HepG2 (cell line): ENCODE data around the gene MSANTD4. TPM values are rescaled to one million over a fixed set of nuclear protein-coding genes. Genes with fewer than 3 reads are reported as not detected.
A peak's percentile ranks its signal among the peaks of the same experiment; 100 is the strongest.

Source experiments
- ATAC-seq: fragments of 200-7000 bp; cut with Tn5 transposase; 3 replicates; pipeline ENCODE4 v1.9.1; 2020; ENCODE audit warnings: mild to moderate bottlenecking, moderate library complexity
- BruUV-seq: library from RNA; stranded (reverse); fragments of 400-500 nt; replicated peaks from 2 replicates; lab custom pipeline; 2021; lab: Mats Ljungman, UMichigan
- CTCF ChIA-PET: fragments of 300-600 bp; formaldehyde crosslinking; extraction: SDS; loops from one replicate; lab custom pipeline; 2021; ENCODE audit warnings: low total read pairs, inconsistent platforms, low intra/inter-chr PET ratio; lab: Yijun Ruan, JAX
- POLR2A ChIA-PET: fragments of 350-600 bp; sonication (Branson Sonifier 250); formaldehyde crosslinking; loops from one replicate; lab custom pipeline; 2020; ENCODE audit warnings: antibody characterized with exemption, inconsistent platforms; lab: Yijun Ruan, JAX
- DNase-seq: peaks from one replicate; pipeline ENCODE4 v3.0.0-alpha.2; 2015; ENCODE audit warnings: low spot score
- FAIRE-seq: peaks from 3 replicates; lab custom pipeline; 2011; peaks lifted over from hg19 to GRCh38; lab: Jason Lieb, UNC
- H2AFZ ChIP-seq: one replicate; pipeline ENCODE4 v1.6.1; 2011; ENCODE audit warnings: low read length, inconsistent platforms
- H3K27ac ChIP-seq: fragments of 300-600 bp; 3 replicates; pipeline ENCODE4 v1.8.0; 2011; ENCODE audit warnings: mixed run types, mild to moderate bottlenecking, mixed read lengths, low read length, inconsistent platforms; ENCODE audit not compliant: insufficient read depth; ENCODE audit errors: extremely low read length
- H3K27me3 ChIP-seq, 2 experiments: fragments of 200-600 bp in 1 of 2; 2 replicates in 1 of 2; 3 replicates in 1 of 2; pipeline versions ENCODE4 v1.6.0 to v1.8.0; 2011; ENCODE audit warnings: low read length in 2 of 2, mild to moderate bottlenecking in 2 of 2, moderate library complexity in 2 of 2, inconsistent platforms in 1 of 2; ENCODE audit not compliant: insufficient read depth in 2 of 2, control insufficient read depth in 1 of 2
- H3K36me3 ChIP-seq, 2 experiments: fragments of 200-600 bp in 1 of 2; replicated peaks in 1 of 2; 2 replicates in 1 of 2; 3 replicates in 1 of 2; pipeline versions ENCODE4 v1.5.1 to v1.8.0; 2011; ENCODE audit warnings: low read length in 2 of 2, inconsistent platforms in 1 of 2; ENCODE audit not compliant: insufficient read depth in 2 of 2, control insufficient read depth in 1 of 2
- H3K4me1 ChIP-seq: 2 replicates; pipeline ENCODE4 v1.5.1; 2012; ENCODE audit warnings: low read length, inconsistent platforms; ENCODE audit not compliant: insufficient read depth
- H3K4me2 ChIP-seq: 2 replicates; pipeline ENCODE4 v1.6.0; 2011; ENCODE audit warnings: low read depth, low read length, inconsistent platforms
- H3K4me3 ChIP-seq, 3 experiments: fragments of 200-600 bp in 1 of 3; sonication (generic), shearing (Covaris generic) in 1 of 3; replicated peaks in 1 of 3; 2 replicates each; pipeline ENCODE4 v1.5.1; 2011 to 2016; ENCODE audit warnings: low read length in 3 of 3, inconsistent platforms in 2 of 3, low read depth in 2 of 3, mild to moderate bottlenecking in 2 of 3, control low read depth in 1 of 3, mixed read lengths in 1 of 3; ENCODE audit not compliant: insufficient read depth in 1 of 3
- H3K79me2 ChIP-seq: one replicate; pipeline ENCODE4 v1.6.1; 2011; ENCODE audit warnings: low read length, inconsistent platforms; ENCODE audit not compliant: insufficient read depth
- H3K9ac ChIP-seq: 2 replicates; pipeline ENCODE4 v1.6.0; 2011; ENCODE audit warnings: mild to moderate bottlenecking, low read depth, low read length, inconsistent platforms; ENCODE audit not compliant: insufficient read depth
- H3K9me3 ChIP-seq: 2 replicates; pipeline ENCODE4 v1.5.1; 2012; ENCODE audit warnings: mild to moderate bottlenecking, low read length
- H4K20me1 ChIP-seq: 2 replicates; pipeline ENCODE4 v1.6.0; 2011; ENCODE audit warnings: inconsistent platforms, mild to moderate bottlenecking, low read length, moderate library complexity; ENCODE audit not compliant: insufficient read depth
- ADNP ChIP-seq: sonication (generic); formaldehyde crosslinking; IDR thresholded peaks from 2 replicates; pipeline ENCODE4 v1.4.0; 2020; ENCODE audit warnings: missing genetic modification reagents
- CBFB ChIP-seq: sonication (generic); formaldehyde crosslinking; IDR thresholded peaks from 2 replicates; pipeline ENCODE4 v1.4.0; 2020; ENCODE audit warnings: missing genetic modification reagents
- ISL2 ChIP-seq: sonication (generic); formaldehyde crosslinking; IDR thresholded peaks from 2 replicates; pipeline ENCODE4 v1.5.0; 2020; ENCODE audit warnings: missing genetic modification reagents
- NCOA1 ChIP-seq: sonication (generic); formaldehyde crosslinking; IDR thresholded peaks from 2 replicates; pipeline ENCODE4 v1.9.0; 2021; ENCODE audit warnings: missing genetic modification reagents
- RORA ChIP-seq: sonication (generic); formaldehyde crosslinking; IDR thresholded peaks from 2 replicates; pipeline ENCODE4 v1.5.0; 2020; ENCODE audit warnings: mild to moderate bottlenecking, missing genetic modification reagents, moderate library complexity
- ZFAT ChIP-seq: sonication (generic); formaldehyde crosslinking; conservative IDR thresholded peaks from 2 replicates; pipeline ENCODE4 v1.8.1; 2023; ENCODE audit warnings: missing genetic modification reagents, inconsistent platforms
- ZNF232 ChIP-seq: sonication (generic); formaldehyde crosslinking; IDR thresholded peaks from 2 replicates; pipeline ENCODE4 v1.4.0; 2020; ENCODE audit warnings: missing genetic modification reagents, borderline replicate concordance
- ZNF251 ChIP-seq: sonication (generic); formaldehyde crosslinking; IDR thresholded peaks from 2 replicates; pipeline ENCODE4 v1.9.0; 2021; ENCODE audit warnings: mild to moderate bottlenecking, missing genetic modification reagents
- ZNF766 ChIP-seq: sonication (generic); formaldehyde crosslinking; IDR thresholded peaks from 2 replicates; pipeline ENCODE4 v1.5.0; 2020; ENCODE audit warnings: missing genetic modification reagents, borderline replicate concordance
- WGBS: methylation state at CpG from one replicate; pipeline ENCODE4 v1.1.6; 2017; ENCODE audit warnings: low lambda C conversion rate; 5-methylcytosine and 5-hydroxymethylcytosine counted together
- in situ Hi-C: cut with HindIII; loops from 2 replicates; pipeline ENCODE4 v1.10.0; 2017; ENCODE audit warnings: low pct_unique_long_range_greater_than_20kb; ENCODE audit not compliant: extremely low pct_ligation_motif_present
- intact Hi-C: fragments of 100-400 bp; cut with micrococcal nuclease; formaldehyde crosslinking; loops from one replicate; pipeline ENCODE4 v1.10.0; 2022; ENCODE audit not compliant: unreplicated experiment
- polyA plus RNA-seq, 8 experiments: library from polyadenylated mRNA; depleted of rRNA in 3 of 8; stranded (reverse) in 7 of 8; unstranded in 1 of 8; fragments of >200 nt; fragmentation: Illumina TruSeq in 4 of 8; extraction: Trizol in 4 of 8; gene quantifications; 2 replicates each; pipeline versions ENCODE4 v1.2.1 to v1.2.3, GENCODE V29; 2011 to 2016; ENCODE audit warnings: low read depth in 4 of 8, missing spikeins in 1 of 8, mixed read lengths in 1 of 8; ENCODE audit not compliant: insufficient read depth in 1 of 8
- total RNA-seq, 5 experiments: library from RNA; depleted of rRNA; stranded (reverse); fragments of >200 nt; fragmentation: Illumina TruSeq; extraction: Trizol; gene quantifications; 2 replicates each; pipeline ENCODE4 v1.2.3, GENCODE V29; 2016; ENCODE audit warnings: low read depth in 1 of 5
- TF ChIP-seq, protein P1 (sequence below): sonication (generic); formaldehyde crosslinking; IDR thresholded peaks from 2 replicates; pipeline ENCODE4 v1.5.0; 2020; ENCODE audit warnings: mild to moderate bottlenecking, missing genetic modification reagents, borderline replicate concordance
- TF ChIP-seq, protein P2 (sequence below): sonication (generic); formaldehyde crosslinking; IDR thresholded peaks from 2 replicates; pipeline ENCODE4 v1.5.0; 2020; ENCODE audit warnings: missing genetic modification reagents

Gene MSANTD4
- total and polyA plus RNA-seq, 2 of the 13 experiments (the other 11 are each of a cell fraction or from before 2014, with no cell fraction given), result 4.4 to 15.7 TPM

DNA sequence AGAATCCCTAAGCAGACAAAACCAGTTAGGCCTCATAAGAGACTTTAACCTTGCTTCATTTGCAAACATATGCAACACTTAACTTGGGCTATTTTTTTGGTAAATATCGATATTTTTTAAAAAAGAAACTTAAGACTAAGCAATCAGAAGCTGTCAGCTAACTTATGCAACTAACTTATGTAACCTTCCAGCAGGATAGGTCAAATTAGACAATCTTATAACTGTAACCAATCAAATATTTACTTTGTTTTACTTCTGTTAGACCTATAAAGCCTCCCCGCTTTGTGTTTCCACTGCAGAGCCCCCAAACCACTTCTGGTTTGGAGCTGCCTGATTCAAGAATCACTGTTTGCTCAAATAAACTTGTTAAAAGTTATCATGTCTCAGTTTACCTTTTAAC lies 8.0 kb downstream of the MSANTD4 start:
- no TSS peak for BruUV-seq

DNA sequence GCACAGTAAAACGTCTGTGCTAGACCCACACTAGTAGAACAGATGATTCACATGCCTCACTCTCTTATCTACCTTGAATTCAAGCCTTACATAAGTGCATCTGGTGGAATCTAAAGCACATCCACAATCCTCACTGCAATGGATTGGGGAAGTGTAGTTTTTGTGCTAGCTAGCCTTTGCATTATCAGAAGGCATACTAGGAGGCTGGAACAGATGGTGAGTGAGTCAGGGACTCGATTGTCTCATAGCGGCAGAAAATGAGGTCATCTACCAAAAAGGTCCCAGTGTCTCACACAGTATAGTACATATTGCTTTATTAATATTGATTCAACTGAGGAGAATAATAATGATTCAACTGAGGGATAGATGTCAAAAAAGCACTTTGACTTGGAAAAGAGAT lies 9.3 kb downstream of the MSANTD4 start:
- H3K36me3 ChIP-seq, result peaks cover 3 to 9% of the 10 kb centered on the region in 2 experiments; a peak in 4 of 5 replicates
- no peaks in the 10 kb centered on the region for H4K20me1 ChIP-seq
- 86% methylated on average over 3 of the region's 3 CpGs for WGBS
- peaks cover 13% of the 10 kb centered on the region for H3K4me1 ChIP-seq
- in situ Hi-C loops (no loop called here), intact Hi-C loops (no loop called here)
- ATAC-seq (no peak), FAIRE-seq (no peak), DNase-seq (no peak)
- ChIA-PET POLR2A (no interaction called here), CTCF (no interaction called here)
- H3K9me3 ChIP-seq, result no peaks in the 10 kb centered on the region
- no peak overlapping the region for H3K4me3 ChIP-seq
- no TSS peak for BruUV-seq
- H3K4me2 ChIP-seq, result no peak overlapping the region
- H3K27ac ChIP-seq, result no peak overlapping the region
- H3K27me3 ChIP-seq, result no peaks in the 10 kb centered on the region
- H3K79me2 ChIP-seq, result peaks cover 3% of the 10 kb centered on the region
- no peak overlapping the region for H3K9ac ChIP-seq
- no peak overlapping the region for H2AFZ ChIP-seq
- TF ChIP-seq RORA (CRISPR knock-in tag) (no peak), ZNF766 (no peak), CBFB (CRISPR knock-in tag) (no peak), ZFAT (CRISPR knock-in tag) (no peak), ISL2 (CRISPR knock-in tag) (no peak), ZNF251 (CRISPR knock-in tag) (no peak), ZNF232 (CRISPR knock-in tag) (no peak), NCOA1 (CRISPR knock-in tag) (no peak)
- TF ChIP-seq, protein P1, sequence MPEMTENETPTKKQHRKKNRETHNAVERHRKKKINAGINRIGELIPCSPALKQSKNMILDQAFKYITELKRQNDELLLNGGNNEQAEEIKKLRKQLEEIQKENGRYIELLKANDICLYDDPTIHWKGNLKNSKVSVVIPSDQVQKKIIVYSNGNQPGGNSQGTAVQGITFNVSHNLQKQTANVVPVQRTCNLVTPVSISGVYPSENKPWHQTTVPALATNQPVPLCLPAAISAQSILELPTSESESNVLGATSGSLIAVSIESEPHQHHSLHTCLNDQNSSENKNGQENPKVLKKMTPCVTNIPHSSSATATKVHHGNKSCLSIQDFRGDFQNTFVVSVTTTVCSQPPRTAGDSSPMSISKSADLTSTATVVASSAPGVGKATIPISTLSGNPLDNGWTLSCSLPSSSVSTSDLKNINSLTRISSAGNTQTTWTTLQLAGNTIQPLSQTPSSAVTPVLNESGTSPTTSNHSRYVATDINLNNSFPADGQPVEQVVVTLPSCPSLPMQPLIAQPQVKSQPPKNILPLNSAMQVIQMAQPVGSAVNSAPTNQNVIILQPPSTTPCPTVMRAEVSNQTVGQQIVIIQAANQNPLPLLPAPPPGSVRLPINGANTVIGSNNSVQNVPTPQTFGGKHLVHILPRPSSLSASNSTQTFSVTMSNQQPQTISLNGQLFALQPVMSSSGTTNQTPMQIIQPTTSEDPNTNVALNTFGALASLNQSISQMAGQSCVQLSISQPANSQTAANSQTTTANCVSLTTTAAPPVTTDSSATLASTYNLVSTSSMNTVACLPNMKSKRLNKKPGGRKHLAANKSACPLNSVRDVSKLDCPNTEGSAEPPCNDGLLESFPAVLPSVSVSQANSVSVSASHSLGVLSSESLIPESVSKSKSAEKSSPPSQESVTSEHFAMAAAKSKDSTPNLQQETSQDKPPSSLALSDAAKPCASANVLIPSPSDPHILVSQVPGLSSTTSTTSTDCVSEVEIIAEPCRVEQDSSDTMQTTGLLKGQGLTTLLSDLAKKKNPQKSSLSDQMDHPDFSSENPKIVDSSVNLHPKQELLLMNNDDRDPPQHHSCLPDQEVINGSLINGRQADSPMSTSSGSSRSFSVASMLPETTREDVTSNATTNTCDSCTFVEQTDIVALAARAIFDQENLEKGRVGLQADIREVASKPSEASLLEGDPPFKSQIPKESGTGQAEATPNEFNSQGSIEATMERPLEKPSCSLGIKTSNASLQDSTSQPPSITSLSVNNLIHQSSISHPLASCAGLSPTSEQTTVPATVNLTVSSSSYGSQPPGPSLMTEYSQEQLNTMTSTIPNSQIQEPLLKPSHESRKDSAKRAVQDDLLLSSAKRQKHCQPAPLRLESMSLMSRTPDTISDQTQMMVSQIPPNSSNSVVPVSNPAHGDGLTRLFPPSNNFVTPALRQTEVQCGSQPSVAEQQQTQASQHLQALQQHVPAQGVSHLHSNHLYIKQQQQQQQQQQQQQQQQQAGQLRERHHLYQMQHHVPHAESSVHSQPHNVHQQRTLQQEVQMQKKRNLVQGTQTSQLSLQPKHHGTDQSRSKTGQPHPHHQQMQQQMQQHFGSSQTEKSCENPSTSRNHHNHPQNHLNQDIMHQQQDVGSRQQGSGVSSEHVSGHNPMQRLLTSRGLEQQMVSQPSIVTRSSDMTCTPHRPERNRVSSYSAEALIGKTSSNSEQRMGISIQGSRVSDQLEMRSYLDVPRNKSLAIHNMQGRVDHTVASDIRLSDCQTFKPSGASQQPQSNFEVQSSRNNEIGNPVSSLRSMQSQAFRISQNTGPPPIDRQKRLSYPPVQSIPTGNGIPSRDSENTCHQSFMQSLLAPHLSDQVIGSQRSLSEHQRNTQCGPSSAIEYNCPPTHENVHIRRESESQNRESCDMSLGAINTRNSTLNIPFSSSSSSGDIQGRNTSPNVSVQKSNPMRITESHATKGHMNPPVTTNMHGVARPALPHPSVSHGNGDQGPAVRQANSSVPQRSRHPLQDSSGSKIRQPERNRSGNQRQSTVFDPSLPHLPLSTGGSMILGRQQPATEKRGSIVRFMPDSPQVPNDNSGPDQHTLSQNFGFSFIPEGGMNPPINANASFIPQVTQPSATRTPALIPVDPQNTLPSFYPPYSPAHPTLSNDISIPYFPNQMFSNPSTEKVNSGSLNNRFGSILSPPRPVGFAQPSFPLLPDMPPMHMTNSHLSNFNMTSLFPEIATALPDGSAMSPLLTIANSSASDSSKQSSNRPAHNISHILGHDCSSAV (CRISPR knock-in tag), result no peak

More for the DNA sequence above, 8.0 kb downstream of the MSANTD4 start:
- Histone ChIP-seq H3K9me3 (no peaks in the 10 kb centered on the region), H3K4me3 (no peak overlapping the region), H3K79me2 (peaks cover 3% of the 10 kb centered on the region), H3K36me3 (peaks cover 2 to 9% of the 10 kb centered on the region in 2 experiments; a peak in 4 of 5 replicates), H3K9ac (no peak overlapping the region), H3K4me1 (peaks cover 22% of the 10 kb centered on the region), H4K20me1 (no peaks in the 10 kb centered on the region), H3K4me2 (no peak overlapping the region), H3K27me3 (no peaks in the 10 kb centered on the region), H2AFZ (no peak overlapping the region), H3K27ac (no peak overlapping the region)
- TF ChIP-seq, protein P2, sequence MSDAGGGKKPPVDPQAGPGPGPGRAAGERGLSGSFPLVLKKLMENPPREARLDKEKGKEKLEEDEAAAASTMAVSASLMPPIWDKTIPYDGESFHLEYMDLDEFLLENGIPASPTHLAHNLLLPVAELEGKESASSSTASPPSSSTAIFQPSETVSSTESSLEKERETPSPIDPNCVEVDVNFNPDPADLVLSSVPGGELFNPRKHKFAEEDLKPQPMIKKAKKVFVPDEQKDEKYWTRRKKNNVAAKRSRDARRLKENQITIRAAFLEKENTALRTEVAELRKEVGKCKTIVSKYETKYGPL (CRISPR knock-in tag), result peak; percentile 31; the same call in 1 of the 2 replicates
- no peak for TF ChIP-seq ADNP (CRISPR knock-in tag)
- no peak for FAIRE-seq
- ChIA-PET POLR2A (no interaction called here), CTCF (no interaction called here)
- DNase-seq, result no peak
- ATAC-seq, result no peak
- intact Hi-C loops, result no loop called here
- 41% methylated on average over 2 of the region's 2 CpGs for WGBS
- in situ Hi-C loops, result no loop called here
